CD14-positive monocyte (primary cell): Measurements from ENCODE around the gene CCDC181. TPM values are rescaled to one million over a fixed set of nuclear protein-coding genes. Genes with fewer than 3 reads are reported as not detected.

Source experiments
- DNase-seq, 3 donors: peaks; one replicate each; pipeline ENCODE4 v3.0.0-alpha.2; 2011 to 2022
- H2AFZ ChIP-seq: 2 replicates; pipeline ENCODE4 v1.6.0; 2012; ENCODE audit warnings: mild to moderate bottlenecking, low read depth, low read length, inconsistent platforms; ENCODE audit not compliant: insufficient read depth, poor library complexity, severe bottlenecking
- H3K27ac ChIP-seq, 2 donors: 1 replicate in 1 of 2; 2 replicates in 1 of 2; pipeline ENCODE4 v1.5.1; 2012 to 2013; ENCODE audit warnings: low read length in 2 of 2, control low read depth in 1 of 2, inconsistent platforms in 1 of 2, low read depth in 1 of 2, mild to moderate bottlenecking in 1 of 2
- H3K27me3 ChIP-seq, 2 donors: one replicate each; pipeline versions ENCODE4 v1.6.0 to v1.6.1; 2011 to 2013; ENCODE audit warnings: low read length in 2 of 2; ENCODE audit not compliant: control insufficient read depth in 2 of 2, insufficient read depth in 2 of 2
- H3K36me3 ChIP-seq, 2 donors: replicated peaks in 1 of 2; 1 replicate in 1 of 2; 2 replicates in 1 of 2; pipeline versions ENCODE4 v1.5.1 to v1.6.1; 2012 to 2013; ENCODE audit warnings: low read length in 2 of 2, control low read depth in 1 of 2, inconsistent platforms in 1 of 2, mild to moderate bottlenecking in 1 of 2; ENCODE audit not compliant: insufficient read depth in 2 of 2, control insufficient read depth in 1 of 2
- H3K4me1 ChIP-seq, 2 donors: 1 replicate in 1 of 2; 2 replicates in 1 of 2; pipeline versions ENCODE4 v1.5.1 to v1.6.1; 2012 to 2013; ENCODE audit warnings: low read length in 2 of 2, control low read depth in 1 of 2, inconsistent platforms in 1 of 2, mild to moderate bottlenecking in 1 of 2, moderate library complexity in 1 of 2; ENCODE audit not compliant: insufficient read depth in 2 of 2, control insufficient read depth in 1 of 2
- H3K4me2 ChIP-seq: replicated peaks from 2 replicates; pipeline ENCODE3; 2012; ENCODE audit warnings: low read length, moderate library complexity, mild to moderate bottlenecking; ENCODE audit not compliant: poor library complexity, severe bottlenecking; ENCODE audit errors: extremely low read depth
- H3K4me3 ChIP-seq, 3 experiments: fragments of 200-600 bp in 1 of 3; sonication (generic) in 1 of 3; replicated peaks in 1 of 3; 1 replicate in 2 of 3; 2 replicates in 1 of 3; pipeline ENCODE4 v1.5.1; 2011 to 2013; ENCODE audit warnings: low read length in 3 of 3, mild to moderate bottlenecking in 3 of 3, control low read depth in 2 of 3, low read depth in 2 of 3, inconsistent platforms in 1 of 3, moderate library complexity in 1 of 3
- H3K79me2 ChIP-seq: 2 replicates; pipeline ENCODE4 v1.6.0; 2012; ENCODE audit warnings: mild to moderate bottlenecking, control low read depth, inconsistent platforms, low read length, moderate library complexity; ENCODE audit not compliant: insufficient read depth
- H3K9ac ChIP-seq: 2 replicates; pipeline ENCODE4 v1.6.0; 2017; ENCODE audit warnings: low read length, mild to moderate bottlenecking; ENCODE audit not compliant: insufficient read depth, poor library complexity, severe bottlenecking
- H3K9me3 ChIP-seq, 2 donors: replicated peaks in 1 of 2; 1 replicate in 1 of 2; 2 replicates in 1 of 2; pipeline versions ENCODE4 v1.5.1 to v1.6.1; 2012 to 2013; ENCODE audit warnings: low read length in 2 of 2, control low read depth in 1 of 2; ENCODE audit not compliant: control insufficient read depth in 1 of 2, insufficient read depth in 1 of 2
- H4K20me1 ChIP-seq: 2 replicates; pipeline ENCODE4 v1.6.0; 2012; ENCODE audit warnings: mild to moderate bottlenecking, low read length, control low read depth, moderate library complexity; ENCODE audit not compliant: insufficient read depth
- H3K27ac Mint-ChIP-seq, 7 donors: one replicate each; pipeline ENCODE4 v1.8.0; 2020; ENCODE audit warnings: mild to moderate bottlenecking in 7 of 7, mixed read lengths in 7 of 7, moderate library complexity in 6 of 7, inconsistent platforms in 2 of 7
- H3K27me3 Mint-ChIP-seq, 3 donors: one replicate each; pipeline ENCODE4 v1.8.0; 2021 to 2022; ENCODE audit warnings: low read depth in 3 of 3, mild to moderate bottlenecking in 3 of 3, mixed read lengths in 3 of 3, moderate library complexity in 3 of 3, inconsistent platforms in 1 of 3
- H3K36me3 Mint-ChIP-seq, 2 donors: one replicate each; pipeline ENCODE4 v1.8.0; 2020; ENCODE audit warnings: mixed read lengths in 2 of 2, inconsistent platforms in 1 of 2, mild to moderate bottlenecking in 1 of 2
- H3K4me1 Mint-ChIP-seq: one replicate; pipeline ENCODE4 v1.8.0; 2020; ENCODE audit warnings: mild to moderate bottlenecking, mixed read lengths
- H3K4me3 Mint-ChIP-seq, 2 donors: one replicate each; pipeline ENCODE4 v1.8.0; 2020; ENCODE audit warnings: mild to moderate bottlenecking in 2 of 2, mixed read lengths in 2 of 2, moderate library complexity in 1 of 2
- H3K9me3 Mint-ChIP-seq, 7 donors: one replicate each; pipeline ENCODE4 v1.8.0; 2020 to 2022; ENCODE audit warnings: mixed read lengths in 7 of 7, mild to moderate bottlenecking in 6 of 7, moderate library complexity in 6 of 7, inconsistent platforms in 2 of 7
- CTCF ChIP-seq: fragments of 200-600 bp; IDR thresholded peaks from one replicate; pipeline ENCODE4 v1.8.0; 2022; ENCODE audit warnings: antibody characterized with exemption, mild to moderate bottlenecking
- intact Hi-C, 2 donors: fragments of 100-400 bp; cut with micrococcal nuclease; formaldehyde crosslinking; loops; one replicate each; pipeline versions ENCODE4 v1.15.0 to v1.15.1; 2023
- polyA plus RNA-seq, 3 donors: library from polyadenylated mRNA; depleted of rRNA in 1 of 3; unstranded in 2 of 3; stranded (reverse) in 1 of 3; fragments of 300-500 nt in 2 of 3; fragments of >200 nt in 1 of 3; fragmentation: Illumina TruSeq in 2 of 3; gene quantifications; 1 replicate in 2 of 3; 2 replicates in 1 of 3; pipeline ENCODE4 v1.2.3, GENCODE V29; 2012 to 2021

CCDC181 gene
- polyA plus RNA-seq, 3 donors = not detected

- Mint-ChIP-seq H3K9me3 (peaks cover 0 to 2% (median 0%) of the 10 kb centered on the region in 7 donors), H3K27ac (no peak overlapping the region), H3K4me3 (no peak overlapping the region), H3K36me3 (peaks cover 60 to 72% of the 10 kb centered on the region in 2 donors), H3K27me3 (no peaks in the 10 kb centered on the region), H3K4me1 (peaks cover 6% of the 10 kb centered on the region)
- H3K27ac ChIP-seq = no peak overlapping the region
- H3K79me2 ChIP-seq = no peaks in the 10 kb centered on the region
- H3K4me3 ChIP-seq = no peak overlapping the region
- peaks cover 3 to 9% of the 10 kb centered on the region in 2 donors for H3K4me1 ChIP-seq
- no peak overlapping the region for H3K4me2 ChIP-seq
- H4K20me1 ChIP-seq = no peaks in the 10 kb centered on the region
- H3K27me3 ChIP-seq = no peaks in the 10 kb centered on the region
- H2AFZ ChIP-seq = no peak overlapping the region
- no peak overlapping the region for H3K9ac ChIP-seq
- TF ChIP-seq CTCF = no peak
- H3K36me3 ChIP-seq = peaks cover 60 to 77% of the 10 kb centered on the region in 2 donors
- no peak for DNase-seq
- no peaks in the 10 kb centered on the region for H3K9me3 ChIP-seq
- intact Hi-C loops = no loop called here
These were observed 37.0 kb downstream of the CCDC181 start for GRCh38 chr1:169390303-169390702.

- Mint-ChIP-seq H3K27me3 (no peaks in the 10 kb centered on the region), H3K4me1 (peaks cover 5% of the 10 kb centered on the region), H3K9me3 (peaks cover 0 to 2% (median 0%) of the 10 kb centered on the region in 7 donors), H3K27ac (no peak overlapping the region), H3K4me3 (no peak overlapping the region), H3K36me3 (peaks cover 44 to 49% of the 10 kb centered on the region in 2 donors)
- H2AFZ ChIP-seq = no peak overlapping the region
- H3K36me3 ChIP-seq = peaks cover 81 to 89% of the 10 kb centered on the region in 2 donors
- no peak for TF ChIP-seq CTCF
- H3K27me3 ChIP-seq = no peaks in the 10 kb centered on the region
- H3K4me3 ChIP-seq = no peak overlapping the region
- DNase-seq = no peak
- intact Hi-C loops = no loop called here
- no peaks in the 10 kb centered on the region for H3K79me2 ChIP-seq
- no peak overlapping the region for H3K4me2 ChIP-seq
- no peak overlapping the region for H3K27ac ChIP-seq
- H3K9me3 ChIP-seq = no peaks in the 10 kb centered on the region
- peaks cover 3 to 9% of the 10 kb centered on the region in 2 donors for H3K4me1 ChIP-seq
- H3K9ac ChIP-seq = no peak overlapping the region
- no peaks in the 10 kb centered on the region for H4K20me1 ChIP-seq
These were observed 39.9 kb downstream of the CCDC181 start for GRCh38 chr1:169387399-169387798.
